Calu3 (cell line): ENCODE measurements around the gene CADM1. TPM values are rescaled to one million over a fixed set of nuclear protein-coding genes. Genes with fewer than 3 reads are reported as not detected.

Experiments used
- BruUV-seq: library from RNA; stranded (reverse); fragments of 400-500 nt; replicated peaks from 2 replicates; lab custom pipeline; 2021; lab: Mats Ljungman, UMichigan
- CTCF ChIA-PET: fragments of 300-600 bp; sonication (Branson Sonifier 250); formaldehyde crosslinking; loops from one replicate; lab custom pipeline; 2022; ENCODE audit warnings: antibody characterized with exemption; lab: Charles Lee
- DNase-seq: peaks from one replicate; pipeline ENCODE4 v3.0.0; 2022
- H3K27ac Mint-ChIP-seq: one replicate; pipeline ENCODE4 v1.8.0; 2022; ENCODE audit warnings: mixed read lengths; ENCODE audit not compliant: unreplicated experiment
- H3K27me3 Mint-ChIP-seq: one replicate; pipeline ENCODE4 v1.8.0; 2022; ENCODE audit warnings: mixed read lengths; ENCODE audit not compliant: unreplicated experiment
- H3K36me3 Mint-ChIP-seq: one replicate; pipeline ENCODE4 v1.8.0; 2022; ENCODE audit warnings: mild to moderate bottlenecking, moderate library complexity, mixed read lengths; ENCODE audit not compliant: insufficient read depth, unreplicated experiment
- H3K4me1 Mint-ChIP-seq: one replicate; pipeline ENCODE4 v1.8.0; 2022; ENCODE audit warnings: mild to moderate bottlenecking, low read depth, mixed read lengths; ENCODE audit not compliant: unreplicated experiment
- H3K4me3 Mint-ChIP-seq: one replicate; pipeline ENCODE4 v1.8.0; 2022; ENCODE audit warnings: mild to moderate bottlenecking, low read depth, moderate library complexity, mixed read lengths; ENCODE audit not compliant: unreplicated experiment
- H3K9me3 Mint-ChIP-seq: one replicate; pipeline ENCODE4 v1.8.0; 2022; ENCODE audit warnings: low read depth, mixed read lengths; ENCODE audit not compliant: unreplicated experiment
- CTCF ChIP-seq: fragments of 200-600 bp; IDR thresholded peaks from one replicate; pipeline ENCODE4 v1.8.0; 2022; ENCODE audit warnings: antibody characterized with exemption; ENCODE audit not compliant: unreplicated experiment
- intact Hi-C: fragments of 100-400 bp; cut with micrococcal nuclease; formaldehyde crosslinking; loops from one replicate; pipeline ENCODE4 v1.10.0; 2022; ENCODE audit not compliant: unreplicated experiment
- total RNA-seq: library from RNA; stranded (reverse); gene quantifications from 2 replicates; pipeline ENCODE4 v1.2.3, GENCODE V29; 2022

Gene CADM1
- total RNA-seq, 1 experiment from 2014 or later: 0.68 TPM

- no TSS peak for BruUV-seq
- TF ChIP-seq CTCF: no peak
- Mint-ChIP-seq H3K27me3 (no peaks in the 10 kb centered on the region), H3K4me3 (no peak overlapping the region), H3K36me3 (no peaks in the 10 kb centered on the region), H3K9me3 (peaks cover 5% of the 10 kb centered on the region), H3K4me1 (no peaks in the 10 kb centered on the region), H3K27ac (no peak overlapping the region)
- intact Hi-C loops: no loop called here
- CTCF ChIA-PET: no interaction called here
- no peak for DNase-seq
These were observed 49.7 kb downstream of the CADM1 start for GRCh38 chr11:115454525-115454924.

- CTCF ChIA-PET: no interaction called here
- no peaks in the 10 kb centered on the region for H3K4me1 Mint-ChIP-seq
- intact Hi-C loops: no loop called here
- peaks cover 5% of the 10 kb centered on the region for H3K9me3 Mint-ChIP-seq
- no peak for DNase-seq
- no TSS peak for BruUV-seq
- H3K27ac Mint-ChIP-seq: no peak overlapping the region
- no peaks in the 10 kb centered on the region for H3K36me3 Mint-ChIP-seq
- H3K4me3 Mint-ChIP-seq: no peak overlapping the region
- TF ChIP-seq CTCF: no peak
- no peaks in the 10 kb centered on the region for H3K27me3 Mint-ChIP-seq
These were observed 50.3 kb downstream of the CADM1 start for GRCh38 chr11:115453693-115454490.

GRCh38 chr11:115452241-115452640 lies 52.0 kb downstream of the CADM1 start:
- Mint-ChIP-seq H3K9me3 (peaks cover 5% of the 10 kb centered on the region), H3K4me3 (no peak overlapping the region), H3K4me1 (no peaks in the 10 kb centered on the region), H3K27me3 (no peaks in the 10 kb centered on the region), H3K36me3 (no peaks in the 10 kb centered on the region), H3K27ac (no peak overlapping the region)
- no TSS peak for BruUV-seq
- CTCF ChIA-PET: no interaction called here
- no peak for DNase-seq
- TF ChIP-seq CTCF: no peak
- intact Hi-C loops: no loop called here

GRCh38 chr11:115450519-115450918 lies 53.7 kb downstream of the CADM1 start:
- intact Hi-C loops: no loop called here
- Mint-ChIP-seq H3K4me3 (no peak overlapping the region), H3K9me3 (peaks cover 7% of the 10 kb centered on the region), H3K27ac (no peak overlapping the region), H3K36me3 (no peaks in the 10 kb centered on the region), H3K27me3 (no peaks in the 10 kb centered on the region), H3K4me1 (no peaks in the 10 kb centered on the region)
- no peak for TF ChIP-seq CTCF
- no TSS peak for BruUV-seq
- CTCF ChIA-PET: no interaction called here
- DNase-seq: no peak
